Keratinocyte (primary cell): Measurements from ENCODE around the gene HELZ2.

Source experiments
- EZH2 ChIP-seq: IDR thresholded peaks from one replicate; pipeline ENCODE4 v1.6.1; 2012; ENCODE audit warnings: inconsistent platforms, mild to moderate bottlenecking, low read length, moderate library complexity
- TF ChIP-seq, protein P1 (sequence below), 3 experiments: IDR thresholded peaks in 1 of 3; conservative IDR thresholded peaks in 1 of 3; optimal IDR thresholded peaks in 1 of 3; 2 replicates in 2 of 3; 3 replicates in 1 of 3; pipeline versions ENCODE3 to v1.5.1; 2011; ENCODE audit warnings: low read length in 3 of 3, mild to moderate bottlenecking in 3 of 3, moderate library complexity in 2 of 3, control low read depth in 1 of 3, inconsistent platforms in 1 of 3; ENCODE audit not compliant: insufficient read depth in 2 of 3; ENCODE audit errors: extremely low read depth in 1 of 3

DNA sequence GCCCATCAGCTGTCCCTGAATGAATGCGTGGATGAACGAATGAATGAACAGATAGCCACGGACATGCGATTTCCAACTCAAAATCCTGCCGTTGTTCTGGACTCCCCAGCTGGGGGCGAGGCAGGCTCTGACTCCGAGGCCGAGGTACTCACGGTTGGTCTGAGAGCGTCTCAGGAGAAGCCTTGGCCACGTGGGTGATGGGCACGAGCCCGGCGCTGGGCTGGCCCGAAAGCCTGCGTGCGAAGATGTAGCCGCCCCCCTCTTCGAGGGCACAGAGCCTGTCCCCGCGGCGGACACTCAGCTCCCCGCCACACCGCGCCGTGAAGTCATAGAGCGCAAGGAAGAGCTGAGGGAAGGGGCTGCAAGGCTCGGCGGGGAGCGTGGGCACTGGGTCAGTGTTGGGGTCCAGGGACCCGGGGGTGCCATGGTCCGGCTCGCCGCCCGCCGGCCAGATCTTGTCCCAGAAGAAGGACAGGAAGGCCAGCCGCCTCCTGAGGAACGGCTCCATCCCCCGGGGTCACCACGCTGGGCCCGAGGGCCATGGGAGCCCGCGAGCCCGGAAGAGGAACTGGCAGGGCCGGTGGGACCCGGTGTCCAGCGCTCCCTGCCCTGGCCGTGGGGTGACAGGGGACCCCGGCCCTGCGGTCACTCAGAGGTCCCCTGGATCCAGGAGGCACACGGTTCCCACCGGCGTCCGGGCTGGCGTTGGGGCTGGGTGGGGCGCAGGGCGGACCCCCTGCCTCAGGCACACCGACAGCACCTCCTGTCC is 26.9 kb downstream of the HELZ2 start:
- TF ChIP-seq, protein P1, sequence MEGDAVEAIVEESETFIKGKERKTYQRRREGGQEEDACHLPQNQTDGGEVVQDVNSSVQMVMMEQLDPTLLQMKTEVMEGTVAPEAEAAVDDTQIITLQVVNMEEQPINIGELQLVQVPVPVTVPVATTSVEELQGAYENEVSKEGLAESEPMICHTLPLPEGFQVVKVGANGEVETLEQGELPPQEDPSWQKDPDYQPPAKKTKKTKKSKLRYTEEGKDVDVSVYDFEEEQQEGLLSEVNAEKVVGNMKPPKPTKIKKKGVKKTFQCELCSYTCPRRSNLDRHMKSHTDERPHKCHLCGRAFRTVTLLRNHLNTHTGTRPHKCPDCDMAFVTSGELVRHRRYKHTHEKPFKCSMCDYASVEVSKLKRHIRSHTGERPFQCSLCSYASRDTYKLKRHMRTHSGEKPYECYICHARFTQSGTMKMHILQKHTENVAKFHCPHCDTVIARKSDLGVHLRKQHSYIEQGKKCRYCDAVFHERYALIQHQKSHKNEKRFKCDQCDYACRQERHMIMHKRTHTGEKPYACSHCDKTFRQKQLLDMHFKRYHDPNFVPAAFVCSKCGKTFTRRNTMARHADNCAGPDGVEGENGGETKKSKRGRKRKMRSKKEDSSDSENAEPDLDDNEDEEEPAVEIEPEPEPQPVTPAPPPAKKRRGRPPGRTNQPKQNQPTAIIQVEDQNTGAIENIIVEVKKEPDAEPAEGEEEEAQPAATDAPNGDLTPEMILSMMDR (optimal IDR thresholded peaks at IDR 0.05 in 1 of 3, IDR thresholded peaks at IDR 0.05 in 1 of 3, conservative IDR thresholded peaks at IDR 0.05 in 1 of 3; ENCODE audit: extremely low read depth in 1 of 3, insufficient read depth in 2 of 3, low read length in 3 of 3): no peak
- TF ChIP-seq EZH2: no peak
